T-helper 1 cell treated with Interleukin-12 subunit alpha and Interleukin-12 subunit beta and Interleukin-4 antibody, amounts not matched to agents 30 μg/mL and 1 μg/mL, for 36 hours (primary cell): ENCODE data around the gene TCF7L2.

Experiments used
- H3K27ac Mint-ChIP-seq: one replicate; pipeline ENCODE4 v1.8.0; 2021; ENCODE audit warnings: mild to moderate bottlenecking, mixed read lengths
- H3K27me3 Mint-ChIP-seq: one replicate; pipeline ENCODE4 v1.8.0; 2021; ENCODE audit warnings: low read depth, mixed read lengths
- H3K36me3 Mint-ChIP-seq: one replicate; pipeline ENCODE4 v1.8.0; 2021; ENCODE audit warnings: low read depth, mixed read lengths
- H3K4me1 Mint-ChIP-seq: one replicate; pipeline ENCODE4 v1.8.0; 2021; ENCODE audit warnings: low read depth, mixed read lengths
- H3K4me3 Mint-ChIP-seq: one replicate; pipeline ENCODE4 v1.8.0; 2021; ENCODE audit warnings: mild to moderate bottlenecking, moderate library complexity, mixed read lengths
- H3K9me3 Mint-ChIP-seq: one replicate; pipeline ENCODE4 v1.8.0; 2021; ENCODE audit warnings: mixed read lengths

Gene TCF7L2

DNA sequence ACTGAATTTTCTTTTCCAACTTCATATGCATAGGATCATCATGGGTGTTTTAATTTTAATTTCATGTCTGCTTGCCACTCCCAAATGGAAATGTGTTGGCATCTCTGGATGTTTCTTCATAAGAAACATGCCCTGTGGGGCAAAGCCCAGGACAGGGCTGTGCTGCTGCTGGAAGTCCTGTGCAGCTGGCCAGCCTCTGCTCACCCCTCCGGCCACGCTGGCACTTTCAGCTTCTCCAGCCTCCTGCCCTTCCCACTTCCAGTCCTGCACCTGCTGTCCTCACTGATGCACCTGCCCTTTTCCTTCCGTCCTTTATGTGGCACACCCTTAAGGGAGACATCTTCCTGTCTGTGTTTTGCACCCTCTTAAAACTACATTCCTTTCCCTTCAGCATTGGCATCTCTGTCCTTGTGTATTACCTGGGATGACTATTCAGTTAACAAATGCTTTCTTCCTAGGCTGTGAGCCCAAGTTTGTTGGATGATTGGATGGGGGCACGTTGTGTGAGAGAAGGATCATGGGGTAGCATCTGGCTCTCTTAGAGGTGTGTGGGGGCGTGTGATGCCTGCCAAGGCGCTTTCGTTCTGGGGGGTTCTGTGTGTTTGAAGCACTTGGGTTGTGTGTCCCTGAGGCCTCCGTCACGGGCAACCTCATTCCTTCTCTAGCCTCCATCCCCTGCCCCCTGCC lies 56.8 kb downstream of the TCF7L2 start:
- H3K4me1 Mint-ChIP-seq, result peaks cover 14% of the 10 kb centered on the region
- peaks cover 80% of the 10 kb centered on the region for H3K27me3 Mint-ChIP-seq
- no peaks in the 10 kb centered on the region for H3K36me3 Mint-ChIP-seq
- H3K9me3 Mint-ChIP-seq, result no peaks in the 10 kb centered on the region
- no peak overlapping the region for H3K4me3 Mint-ChIP-seq
- no peak overlapping the region for H3K27ac Mint-ChIP-seq

DNA sequence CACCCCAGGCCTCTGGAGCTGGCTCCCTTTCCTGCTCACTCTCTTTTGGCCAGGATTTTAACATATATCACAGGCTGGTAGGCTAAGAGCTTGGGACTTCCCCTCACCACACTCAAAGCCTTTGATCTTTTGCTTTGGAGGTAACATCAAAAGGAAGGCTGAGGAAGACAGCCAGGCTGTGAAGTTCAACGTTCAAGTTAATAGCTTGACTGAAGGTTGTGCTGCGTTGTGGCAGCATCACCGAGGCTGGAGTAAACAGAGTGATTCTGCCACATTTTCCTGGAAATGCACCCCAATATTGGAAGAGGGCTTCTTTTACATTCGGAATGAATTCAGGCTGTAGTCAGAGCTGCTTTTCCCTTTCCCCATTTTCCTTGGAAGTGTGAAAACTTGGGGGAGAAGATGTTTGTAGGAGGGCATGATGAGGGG lies 57.3 kb downstream of the TCF7L2 start:
- peaks cover 14% of the 10 kb centered on the region for H3K4me1 Mint-ChIP-seq
- peaks cover 83% of the 10 kb centered on the region for H3K27me3 Mint-ChIP-seq
- no peak overlapping the region for H3K4me3 Mint-ChIP-seq
- no peak overlapping the region for H3K27ac Mint-ChIP-seq
- no peaks in the 10 kb centered on the region for H3K9me3 Mint-ChIP-seq
- H3K36me3 Mint-ChIP-seq, result no peaks in the 10 kb centered on the region

DNA sequence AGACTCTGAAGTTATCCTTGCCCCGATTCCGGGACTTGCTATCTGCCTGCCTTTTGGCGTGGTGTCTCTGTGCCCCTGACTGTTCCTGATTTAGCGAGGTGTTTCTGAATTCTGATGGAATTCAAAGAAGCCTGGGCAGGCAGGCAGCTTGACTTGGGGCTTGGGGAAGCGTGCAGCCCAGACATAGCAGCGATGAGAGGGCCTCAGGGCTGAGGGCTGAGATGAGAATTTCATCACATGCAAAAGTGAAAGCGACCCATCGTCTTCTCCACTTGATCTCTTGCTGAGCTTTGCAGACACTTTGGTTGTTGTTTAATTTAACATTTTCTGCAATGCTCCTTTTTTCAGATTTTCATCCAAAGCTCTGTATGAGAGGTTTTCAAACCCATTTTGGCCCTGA lies 57.8 kb downstream of the TCF7L2 start:
- no peak overlapping the region for H3K27ac Mint-ChIP-seq
- no peak overlapping the region for H3K4me3 Mint-ChIP-seq
- no peaks in the 10 kb centered on the region for H3K9me3 Mint-ChIP-seq
- peaks cover 14% of the 10 kb centered on the region for H3K4me1 Mint-ChIP-seq
- no peaks in the 10 kb centered on the region for H3K36me3 Mint-ChIP-seq
- peaks cover 86% of the 10 kb centered on the region for H3K27me3 Mint-ChIP-seq

DNA sequence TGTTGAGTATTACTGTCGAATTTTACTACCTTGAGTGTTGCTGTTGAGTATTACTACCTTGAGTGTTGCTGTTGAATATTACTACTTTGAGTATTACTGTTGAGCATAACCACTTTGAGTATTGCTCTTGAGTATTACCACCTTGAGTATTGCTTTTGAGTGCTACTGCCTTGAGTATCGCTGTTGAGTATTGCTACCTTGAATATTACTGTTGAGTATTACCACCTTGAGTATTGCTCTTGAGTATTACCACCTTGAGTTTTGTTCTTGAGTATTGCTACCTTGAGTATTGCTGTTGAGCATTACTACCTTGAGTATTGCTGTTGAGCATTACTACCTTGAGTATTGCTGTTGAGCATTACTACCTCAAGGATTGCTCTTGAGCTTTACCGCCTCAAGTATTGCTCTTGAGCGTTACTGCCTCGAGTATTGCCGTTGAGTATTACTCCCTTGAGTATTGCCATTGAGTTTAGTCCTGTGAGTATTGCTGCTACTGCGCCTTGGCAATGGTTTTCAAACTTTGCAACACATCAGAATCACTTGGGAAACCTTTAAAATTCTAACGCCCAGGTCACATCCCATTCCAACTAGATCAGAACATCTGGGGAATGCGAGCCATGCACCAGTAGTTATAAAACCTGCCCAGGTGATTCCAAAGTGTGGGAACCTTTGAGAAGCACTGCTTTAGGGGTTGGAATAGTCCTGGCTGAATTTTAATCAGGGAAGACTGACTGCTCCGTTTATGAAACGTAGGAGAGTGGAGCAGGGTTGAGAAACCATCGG lies 61.7 kb downstream of the TCF7L2 start:
- peaks cover 63% of the 10 kb centered on the region for H3K27me3 Mint-ChIP-seq

DNA sequence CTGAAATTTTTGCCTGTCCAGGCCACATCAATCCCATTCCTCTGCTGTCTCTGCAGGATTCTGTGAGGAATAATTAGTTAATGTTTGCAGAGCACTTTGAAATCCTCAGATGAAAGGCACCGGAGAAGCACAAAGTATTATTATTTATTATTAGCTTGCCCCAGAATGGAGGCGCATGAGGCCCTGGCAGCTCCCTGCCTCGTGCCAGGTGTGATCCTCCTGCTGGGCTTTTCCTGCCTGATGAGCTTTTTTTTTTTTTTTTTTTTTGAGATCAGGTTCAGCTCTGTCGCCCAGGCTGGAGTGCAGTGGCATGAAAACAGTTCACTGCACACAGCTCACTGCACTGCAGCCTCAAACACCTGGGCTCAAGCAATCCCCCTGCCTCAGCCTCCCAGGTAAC lies 65.2 kb downstream of the TCF7L2 start:
- no peak overlapping the region for H3K27ac Mint-ChIP-seq
- no peak overlapping the region for H3K4me3 Mint-ChIP-seq
- H3K36me3 Mint-ChIP-seq, result no peaks in the 10 kb centered on the region
- peaks cover 35% of the 10 kb centered on the region for H3K27me3 Mint-ChIP-seq
- no peaks in the 10 kb centered on the region for H3K4me1 Mint-ChIP-seq
- H3K9me3 Mint-ChIP-seq, result no peaks in the 10 kb centered on the region

More for the DNA sequence above, 61.7 kb downstream of the TCF7L2 start:
- Mint-ChIP-seq H3K4me1 (peaks cover 10% of the 10 kb centered on the region), H3K4me3 (no peak overlapping the region), H3K9me3 (no peaks in the 10 kb centered on the region), H3K27ac (no peak overlapping the region), H3K36me3 (no peaks in the 10 kb centered on the region)

DNA sequence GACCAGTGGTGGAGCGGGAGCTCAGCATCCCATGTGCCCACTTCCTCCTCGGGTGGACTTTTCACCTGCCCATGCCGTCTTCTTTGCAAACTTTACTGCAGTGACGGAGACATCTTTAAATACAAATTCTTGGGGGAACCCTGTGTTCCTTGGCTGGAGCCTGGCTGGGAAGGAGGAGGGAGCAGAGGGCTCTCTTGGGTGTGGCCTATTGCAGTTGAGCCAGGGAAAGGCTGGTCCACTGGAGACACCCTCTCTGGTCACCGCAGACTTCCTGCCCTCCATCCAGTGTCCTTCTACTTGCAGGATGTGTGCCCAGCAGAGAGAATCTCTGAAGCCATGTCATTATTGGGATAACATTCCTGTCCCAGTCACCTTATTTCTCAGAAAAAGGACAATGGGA lies 67.3 kb downstream of the TCF7L2 start:
- no peaks in the 10 kb centered on the region for H3K36me3 Mint-ChIP-seq
- H3K4me1 Mint-ChIP-seq, result no peaks in the 10 kb centered on the region
- peaks cover 20% of the 10 kb centered on the region for H3K27me3 Mint-ChIP-seq

DNA sequence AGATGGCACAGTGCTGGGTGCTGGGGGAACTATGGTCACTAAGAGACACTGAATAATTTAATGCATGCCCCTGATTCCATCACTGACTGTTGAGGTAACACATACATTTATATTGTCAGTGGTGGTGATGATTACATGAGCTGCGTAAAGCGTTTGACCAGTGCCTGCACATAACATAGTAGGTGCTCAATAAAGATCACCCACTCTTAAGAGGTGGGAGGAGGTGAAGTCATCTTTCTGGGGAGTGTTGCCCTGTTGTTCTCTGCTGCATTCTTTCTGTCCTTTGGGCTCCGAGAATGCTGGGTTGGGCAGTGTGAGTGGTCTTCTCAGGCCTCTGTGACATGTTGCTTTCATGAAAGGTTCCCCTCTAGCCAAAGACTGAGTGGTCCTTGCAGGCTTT lies 68.0 kb downstream of the TCF7L2 start:
- no peaks in the 10 kb centered on the region for H3K4me1 Mint-ChIP-seq
- H3K9me3 Mint-ChIP-seq, result no peaks in the 10 kb centered on the region
- H3K27ac Mint-ChIP-seq, result no peak overlapping the region
- H3K27me3 Mint-ChIP-seq, result peaks cover 13% of the 10 kb centered on the region
- H3K36me3 Mint-ChIP-seq, result no peaks in the 10 kb centered on the region
- H3K4me3 Mint-ChIP-seq, result no peak overlapping the region

More for the DNA sequence above, 67.3 kb downstream of the TCF7L2 start:
- Mint-ChIP-seq H3K4me3 (no peak overlapping the region), H3K9me3 (no peaks in the 10 kb centered on the region), H3K27ac (no peak overlapping the region)

DNA sequence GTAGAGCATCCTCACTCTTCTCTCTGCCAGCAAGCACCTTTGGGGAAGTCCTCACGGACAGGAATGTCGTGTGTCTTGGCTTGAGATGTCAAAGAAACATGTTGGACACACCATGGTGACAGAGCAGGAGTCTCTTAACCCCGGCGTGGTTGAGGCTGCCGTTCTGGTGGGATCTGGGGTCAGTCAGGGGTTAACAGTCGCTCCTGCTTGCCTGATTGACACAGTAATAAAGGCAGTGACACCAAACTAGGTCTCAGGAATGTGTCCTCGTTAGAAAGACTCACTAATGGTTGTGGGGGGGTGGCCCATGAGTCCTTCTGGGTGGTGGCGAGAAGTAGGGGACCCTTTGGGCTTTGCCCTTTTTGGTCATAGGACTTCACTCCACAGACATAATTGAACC lies 69.0 kb downstream of the TCF7L2 start:
- no peaks in the 10 kb centered on the region for H3K36me3 Mint-ChIP-seq
- no peaks in the 10 kb centered on the region for H3K4me1 Mint-ChIP-seq
- no peaks in the 10 kb centered on the region for H3K9me3 Mint-ChIP-seq
- no peak overlapping the region for H3K4me3 Mint-ChIP-seq
- H3K27ac Mint-ChIP-seq, result no peak overlapping the region
- H3K27me3 Mint-ChIP-seq, result peaks cover 4% of the 10 kb centered on the region

DNA sequence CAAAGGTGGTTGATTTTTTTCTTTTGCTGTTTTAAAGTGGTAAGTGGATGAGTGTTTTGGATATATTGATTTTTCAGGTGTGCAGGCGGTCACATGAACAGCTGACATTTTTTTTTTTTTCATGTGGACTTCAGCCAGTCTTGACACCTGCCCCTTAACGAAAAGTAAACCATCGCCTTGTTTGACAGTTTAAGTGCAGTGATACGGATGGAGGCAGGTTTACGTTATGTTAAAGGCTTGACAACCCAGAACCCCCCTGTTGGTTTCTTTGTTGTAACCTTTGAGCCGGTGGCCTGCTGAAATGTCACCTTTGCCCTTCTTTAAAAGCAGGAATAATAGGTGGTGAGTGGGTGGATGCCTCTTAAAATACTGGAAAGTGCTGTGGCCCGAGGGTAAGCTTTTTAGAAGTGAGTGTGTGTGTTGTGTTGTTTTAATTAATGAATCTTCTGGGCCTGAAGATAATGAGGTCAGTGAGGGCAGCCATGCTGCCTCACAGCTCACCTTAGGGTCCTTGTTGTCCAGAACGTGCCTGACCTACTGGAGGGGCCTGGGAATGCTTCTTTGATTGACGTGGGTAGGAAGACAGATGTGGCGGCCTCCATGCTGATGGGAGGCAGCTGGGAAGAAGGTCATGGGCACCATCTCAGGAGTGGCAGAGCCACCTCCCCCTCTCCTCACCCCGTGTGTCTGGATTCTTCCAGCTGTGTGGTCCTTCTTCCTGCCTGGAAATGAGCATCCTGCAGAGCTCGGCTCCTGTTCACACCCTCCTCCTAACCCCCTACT lies 69.8 kb downstream of the TCF7L2 start:
- Mint-ChIP-seq H3K27ac (no peak overlapping the region), H3K4me3 (no peak overlapping the region)

DNA sequence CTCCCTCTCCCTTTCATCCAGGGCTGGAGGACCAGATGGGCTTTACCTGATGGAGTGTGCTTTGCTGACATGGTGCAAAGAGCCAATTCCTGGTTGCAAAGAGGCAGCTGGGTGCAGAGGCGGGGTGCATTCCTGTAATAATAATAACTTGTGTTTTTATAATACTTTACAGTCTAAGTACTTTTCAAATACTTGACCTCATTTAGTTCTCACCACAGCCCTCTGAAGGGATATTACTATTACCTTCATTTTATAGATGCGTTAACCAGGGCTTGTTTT lies 70.4 kb downstream of the TCF7L2 start:
- H3K27ac Mint-ChIP-seq, result no peak overlapping the region
- peaks cover 4% of the 10 kb centered on the region for H3K27me3 Mint-ChIP-seq
- H3K9me3 Mint-ChIP-seq, result no peaks in the 10 kb centered on the region
- H3K4me3 Mint-ChIP-seq, result no peak overlapping the region
- H3K36me3 Mint-ChIP-seq, result no peaks in the 10 kb centered on the region
- no peaks in the 10 kb centered on the region for H3K4me1 Mint-ChIP-seq

More for the DNA sequence above, 69.8 kb downstream of the TCF7L2 start:
- Mint-ChIP-seq H3K9me3 (no peaks in the 10 kb centered on the region), H3K27me3 (peaks cover 4% of the 10 kb centered on the region), H3K36me3 (no peaks in the 10 kb centered on the region), H3K4me1 (no peaks in the 10 kb centered on the region)

DNA sequence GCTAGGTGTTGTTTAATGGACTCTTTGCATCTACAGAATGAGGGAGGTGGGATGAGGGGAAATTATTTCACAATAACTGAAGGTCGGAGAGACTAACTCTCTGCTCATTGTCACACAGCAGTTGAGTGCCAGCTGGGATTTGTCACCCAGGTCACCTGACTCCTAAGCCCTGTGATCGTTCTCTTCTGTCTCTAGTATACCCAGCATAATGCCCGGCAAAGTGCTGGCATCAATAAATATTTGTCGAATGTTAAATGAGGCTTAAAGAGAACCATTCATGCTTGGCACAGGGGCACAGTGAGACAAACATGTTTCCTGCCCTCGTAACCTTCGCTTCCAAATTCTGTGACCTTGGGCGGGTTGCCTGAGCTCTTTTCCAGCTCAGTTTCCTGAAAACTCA lies 70.8 kb downstream of the TCF7L2 start:
- no peak overlapping the region for H3K27ac Mint-ChIP-seq
- peaks cover 4% of the 10 kb centered on the region for H3K27me3 Mint-ChIP-seq
- no peaks in the 10 kb centered on the region for H3K9me3 Mint-ChIP-seq
- H3K4me1 Mint-ChIP-seq, result no peaks in the 10 kb centered on the region
- H3K4me3 Mint-ChIP-seq, result no peak overlapping the region
- no peaks in the 10 kb centered on the region for H3K36me3 Mint-ChIP-seq

DNA sequence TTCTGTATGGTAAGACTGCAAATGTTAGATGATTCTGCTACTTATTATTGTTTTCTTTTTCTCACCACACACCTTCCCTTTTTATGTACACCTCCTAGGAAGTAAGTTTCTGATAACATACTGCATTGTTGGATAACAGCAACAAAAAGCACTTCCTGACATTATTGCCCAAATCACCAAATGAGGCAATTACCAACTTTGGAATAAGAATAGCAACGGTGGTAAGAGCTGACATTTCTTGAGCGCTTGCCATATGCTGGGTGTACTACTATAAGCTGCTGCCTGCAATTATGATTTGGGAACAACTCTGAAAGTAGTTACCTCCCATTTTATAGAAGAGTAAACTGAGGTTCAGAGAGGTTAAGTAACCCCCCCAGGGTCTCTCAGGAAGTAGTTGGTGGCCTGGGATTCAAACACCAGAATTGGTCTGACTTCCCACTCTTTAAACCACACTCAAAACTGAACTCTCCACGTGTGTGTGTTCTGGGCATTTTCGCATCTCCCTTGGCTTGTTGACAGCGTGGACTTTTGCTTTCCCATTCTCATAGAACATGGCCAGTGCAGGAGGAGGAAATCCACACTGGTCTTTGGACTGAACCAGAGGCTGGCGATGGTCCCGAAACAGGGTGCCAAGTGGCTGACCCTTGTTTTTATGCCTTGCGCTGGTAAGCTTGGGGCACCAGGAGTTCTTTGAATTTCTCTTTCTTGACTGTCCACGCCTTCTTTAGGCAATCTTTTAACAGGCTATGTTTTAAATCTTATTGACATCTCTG lies 71.4 kb downstream of the TCF7L2 start:
- Mint-ChIP-seq H3K4me1 (no peaks in the 10 kb centered on the region), H3K27ac (no peak overlapping the region), H3K36me3 (no peaks in the 10 kb centered on the region), H3K4me3 (no peak overlapping the region), H3K27me3 (peaks cover 4% of the 10 kb centered on the region), H3K9me3 (no peaks in the 10 kb centered on the region)

DNA sequence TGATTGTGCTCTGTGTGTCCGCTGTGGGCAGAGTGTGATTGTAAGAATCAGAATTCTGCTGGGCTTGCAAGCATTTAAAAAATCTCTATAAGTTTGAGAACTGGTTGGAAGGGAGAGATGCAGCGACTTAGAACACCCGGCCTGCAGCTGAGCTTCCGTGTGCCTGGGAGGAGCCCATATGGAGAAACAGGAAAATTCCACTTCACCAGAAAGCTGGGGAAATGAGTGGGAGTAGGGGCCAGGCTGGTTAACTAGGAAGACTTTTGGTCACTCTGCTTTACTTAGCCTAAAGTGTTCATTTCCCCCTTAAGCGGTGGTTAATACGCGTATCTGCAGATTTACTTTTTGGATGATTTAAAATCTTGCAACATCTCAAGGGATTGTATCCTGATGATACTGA lies 72.2 kb downstream of the TCF7L2 start:
- Mint-ChIP-seq H3K4me3 (no peak overlapping the region), H3K27me3 (peaks cover 9% of the 10 kb centered on the region), H3K9me3 (no peaks in the 10 kb centered on the region), H3K36me3 (no peaks in the 10 kb centered on the region), H3K4me1 (no peaks in the 10 kb centered on the region), H3K27ac (no peak overlapping the region)

DNA sequence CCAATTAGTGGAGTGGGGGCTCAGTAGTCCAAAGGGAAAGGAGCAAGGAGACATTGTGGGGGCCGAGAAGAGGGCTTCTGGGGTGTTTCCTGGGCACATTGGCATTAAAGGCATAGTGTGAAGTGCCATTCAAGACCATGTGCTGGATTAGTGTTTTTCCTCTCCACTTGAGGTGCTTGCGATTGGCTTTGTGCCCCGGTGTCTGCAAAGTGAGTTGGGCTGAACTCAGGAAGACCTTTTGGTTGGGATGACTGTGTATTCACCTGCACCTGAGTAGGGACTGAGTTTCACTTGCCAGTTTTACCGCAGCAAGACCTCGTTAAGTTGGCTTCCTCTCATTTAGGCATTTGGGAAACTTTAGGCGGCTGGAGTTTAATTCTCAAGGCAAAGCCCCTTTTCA lies 73.0 kb downstream of the TCF7L2 start:
- Mint-ChIP-seq H3K4me3 (no peak overlapping the region), H3K9me3 (no peaks in the 10 kb centered on the region), H3K36me3 (no peaks in the 10 kb centered on the region)

More for the DNA sequence above, 73.0 kb downstream of the TCF7L2 start:
- Mint-ChIP-seq H3K4me1 (no peaks in the 10 kb centered on the region), H3K27me3 (peaks cover 16% of the 10 kb centered on the region), H3K27ac (no peak overlapping the region)
